Ammon's horn (tissue), 1 donor: ENCODE measurements around the gene LRCOL1.

ENCODE experiments used
- DNase-seq: peaks from one replicate; pipeline ENCODE4 v3.0.0-alpha.2; 2016; ENCODE audit warnings: low spot score

LRCOL1 gene

GRCh38 chr12:132635076-132635955 is 24.9 kb upstream of the LRCOL1 start:
- no peak for DNase-seq

- DNase-seq: no peak
These were observed 24.1 kb upstream of the LRCOL1 start for GRCh38 chr12:132634411-132634990.

- DNase-seq: no peak
These were observed 23.5 kb upstream of the LRCOL1 start for GRCh38 chr12:132633901-132634300.

GRCh38 chr12:132633398-132633797 is 23.0 kb upstream of the LRCOL1 start:
- no peak for DNase-seq

- DNase-seq: no peak
These were observed 22.3 kb upstream of the LRCOL1 start for GRCh38 chr12:132632521-132633228.

- no peak for DNase-seq
These were observed 21.3 kb upstream of the LRCOL1 start for GRCh38 chr12:132631666-132632065.

GRCh38 chr12:132630672-132631071 is 20.3 kb upstream of the LRCOL1 start:
- DNase-seq: no peak

GRCh38 chr12:132629330-132629729 is 18.9 kb upstream of the LRCOL1 start:
- no peak for DNase-seq

- DNase-seq: no peak
These were observed 15.5 kb upstream of the LRCOL1 start for GRCh38 chr12:132625731-132626430.

- no peak for DNase-seq
These were observed 14.7 kb upstream of the LRCOL1 start for GRCh38 chr12:132624910-132625630.

- DNase-seq: no peak
These were observed 13.9 kb upstream of the LRCOL1 start for GRCh38 chr12:132624186-132624855.

- no peak for DNase-seq
These were observed 12.9 kb upstream of the LRCOL1 start for GRCh38 chr12:132623072-132623869.

GRCh38 chr12:132622437-132623071 is 12.2 kb upstream of the LRCOL1 start:
- DNase-seq: peak; percentile 41

GRCh38 chr12:132621657-132622435 is 11.5 kb upstream of the LRCOL1 start:
- DNase-seq: no peak

GRCh38 chr12:132620899-132621656 is 10.7 kb upstream of the LRCOL1 start:
- no peak for DNase-seq

GRCh38 chr12:132620113-132620898 is 9.9 kb upstream of the LRCOL1 start:
- no peak for DNase-seq

GRCh38 chr12:132619386-132620112 is 9.2 kb upstream of the LRCOL1 start:
- DNase-seq: no peak
